ENCODE results near the gene ATG3. TPM values are rescaled to one million over a fixed set of nuclear protein-coding genes. Genes with fewer than 3 reads are reported as not detected.

ATG3 gene
- total RNA-seq, 2 experiments from 2014 or later: 84.6 to 109 TPM

DNA sequence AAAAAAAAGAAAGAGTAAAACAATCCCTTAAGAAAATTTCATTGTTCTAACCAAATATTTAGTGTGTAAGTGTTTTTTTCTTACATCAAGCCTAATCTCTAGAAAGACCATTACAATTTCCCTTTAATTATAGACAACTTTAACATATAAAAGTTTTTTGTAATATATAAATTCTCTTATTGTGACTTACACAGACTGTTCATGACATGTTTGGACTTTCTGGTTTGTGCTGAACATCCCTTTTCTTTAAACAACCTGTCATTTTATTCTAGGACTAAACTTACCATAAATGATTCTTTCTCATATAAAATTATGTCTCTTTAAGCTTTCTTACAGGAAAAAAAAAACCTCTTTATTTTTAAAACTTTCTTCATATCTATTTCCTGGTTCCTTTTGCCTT is 49.4 kb downstream of the ATG3 start:
- ChIA-PET CTCF (ENCODE audit: unreplicated experiment) (no interaction called here), POLR2A (interaction anchor here (0.9 to 1.0 kb wide), 2 partner anchors 48 to 191 kb away, joined by 3 read pairs; no protein-coding TSS in a partner anchor)
- Histone ChIP-seq H2AFZ (ENCODE audit: low read length) (no peak overlapping the region), H3K4me2 (ENCODE audit: low read length) (no peak overlapping the region), H3K27ac (ENCODE audit: low read depth, low read length, poor library complexity, severe bottlenecking) (no peak overlapping the region), H4K20me1 (ENCODE audit: insufficient read depth, low read length) (no peaks in the 10 kb centered on the region), H3K9me2 (ENCODE audit: insufficient read depth, low read length) (no peaks in the 10 kb centered on the region), H3K4me3 (ENCODE audit: low read depth, low read length, poor library complexity, severe bottlenecking) (no peak overlapping the region), H3K9me3 (ENCODE audit: low read length) (peaks cover 51% of the 10 kb centered on the region), H3K36me3 (ENCODE audit: insufficient read depth, low read length) (peaks cover 4% of the 10 kb centered on the region; the same call in 1 of the 2 replicates), H3K79me2 (ENCODE audit: insufficient read depth, low read depth, low read length) (no peaks in the 10 kb centered on the region), H3K4me1 (ENCODE audit: insufficient read depth, low read length, poor library complexity, severe bottlenecking) (peaks cover 2% of the 10 kb centered on the region)
- DNase-seq (ENCODE audit: low spot score): peak; percentile 61
- no TSS peak for BruUV-seq (replicated peaks)
- intact Hi-C loops (cut with micrococcal nuclease; ENCODE audit: unreplicated experiment): no loop called here
- TF ChIP-seq EZH2phosphoT487 (IDR thresholded peaks at IDR 0.05; ENCODE audit: borderline replicate concordance, low read depth, low read length): no peak
- TF ChIP-seq, protein P1, sequence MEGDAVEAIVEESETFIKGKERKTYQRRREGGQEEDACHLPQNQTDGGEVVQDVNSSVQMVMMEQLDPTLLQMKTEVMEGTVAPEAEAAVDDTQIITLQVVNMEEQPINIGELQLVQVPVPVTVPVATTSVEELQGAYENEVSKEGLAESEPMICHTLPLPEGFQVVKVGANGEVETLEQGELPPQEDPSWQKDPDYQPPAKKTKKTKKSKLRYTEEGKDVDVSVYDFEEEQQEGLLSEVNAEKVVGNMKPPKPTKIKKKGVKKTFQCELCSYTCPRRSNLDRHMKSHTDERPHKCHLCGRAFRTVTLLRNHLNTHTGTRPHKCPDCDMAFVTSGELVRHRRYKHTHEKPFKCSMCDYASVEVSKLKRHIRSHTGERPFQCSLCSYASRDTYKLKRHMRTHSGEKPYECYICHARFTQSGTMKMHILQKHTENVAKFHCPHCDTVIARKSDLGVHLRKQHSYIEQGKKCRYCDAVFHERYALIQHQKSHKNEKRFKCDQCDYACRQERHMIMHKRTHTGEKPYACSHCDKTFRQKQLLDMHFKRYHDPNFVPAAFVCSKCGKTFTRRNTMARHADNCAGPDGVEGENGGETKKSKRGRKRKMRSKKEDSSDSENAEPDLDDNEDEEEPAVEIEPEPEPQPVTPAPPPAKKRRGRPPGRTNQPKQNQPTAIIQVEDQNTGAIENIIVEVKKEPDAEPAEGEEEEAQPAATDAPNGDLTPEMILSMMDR (conservative IDR thresholded peaks at IDR 0.05; ENCODE audit: low read length): no peak

DNA sequence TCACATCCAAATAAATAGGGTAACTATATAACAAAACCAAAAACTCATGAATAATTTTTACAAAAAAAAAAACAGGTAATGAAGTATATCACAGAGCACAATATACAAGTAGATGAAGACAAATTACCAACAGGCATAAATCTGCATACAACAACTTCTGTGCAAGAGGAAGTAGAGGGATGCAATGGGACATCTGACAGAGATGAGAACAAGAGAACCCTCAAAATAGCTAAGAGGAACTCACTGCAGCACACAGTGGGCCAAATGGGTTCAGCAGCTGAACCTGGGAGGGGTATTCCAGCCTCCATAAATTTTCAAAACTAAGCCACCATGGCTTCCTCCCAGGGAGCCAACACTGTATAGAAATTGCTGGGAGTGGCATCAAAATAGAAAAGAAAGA is 52.9 kb downstream of the ATG3 start:
- Histone ChIP-seq H2AFZ (ENCODE audit: low read length) (no peak overlapping the region), H3K36me3 (ENCODE audit: insufficient read depth, low read length) (peaks cover 4% of the 10 kb centered on the region; the same call in 1 of the 2 replicates), H3K4me2 (ENCODE audit: low read length) (no peak overlapping the region), H3K4me3 (ENCODE audit: low read depth, low read length, poor library complexity, severe bottlenecking) (no peak overlapping the region), H3K9me2 (ENCODE audit: insufficient read depth, low read length) (no peaks in the 10 kb centered on the region), H3K9me3 (ENCODE audit: low read length) (peaks cover 33% of the 10 kb centered on the region), H3K79me2 (ENCODE audit: insufficient read depth, low read depth, low read length) (no peaks in the 10 kb centered on the region), H3K27ac (ENCODE audit: low read depth, low read length, poor library complexity, severe bottlenecking) (no peak overlapping the region), H3K4me1 (ENCODE audit: insufficient read depth, low read length, poor library complexity, severe bottlenecking) (peaks cover 9% of the 10 kb centered on the region), H4K20me1 (ENCODE audit: insufficient read depth, low read length) (no peaks in the 10 kb centered on the region)
- intact Hi-C loops (cut with micrococcal nuclease; ENCODE audit: unreplicated experiment): no loop called here
- CTCF ChIA-PET (ENCODE audit: unreplicated experiment): no interaction called here
- no TSS peak for BruUV-seq (replicated peaks)
- DNase-seq (ENCODE audit: low spot score): no peak
- POLR2A ChIA-PET: interaction anchor here (1.5 to 3.0 kb wide), 2 partner anchors 10 to 66 kb away, joined by 3 to 17 read pairs; partner anchors contain the start of gene BTLA
- TF ChIP-seq, protein P1 (conservative IDR thresholded peaks at IDR 0.05; ENCODE audit: low read length): no peak
- no peak for TF ChIP-seq EZH2phosphoT487 (IDR thresholded peaks at IDR 0.05; ENCODE audit: borderline replicate concordance, low read depth, low read length)

GRCh38 chr3:112508261-112508660 is 53.5 kb downstream of the ATG3 start:
- no peak overlapping the region for H3K4me3 ChIP-seq (ENCODE audit: low read depth, low read length, poor library complexity, severe bottlenecking)
- H2AFZ ChIP-seq (ENCODE audit: low read length): no peak overlapping the region
- ChIA-PET CTCF (ENCODE audit: unreplicated experiment) (no interaction called here), POLR2A (interaction anchor here (1.3 to 3.0 kb wide), 3 partner anchors 9 to 66 kb away, joined by 3 to 17 read pairs (median 5); partner anchors contain the start of gene BTLA)
- TF ChIP-seq EZH2phosphoT487 (IDR thresholded peaks at IDR 0.05; ENCODE audit: borderline replicate concordance, low read depth, low read length): no peak
- TF ChIP-seq, protein P1 (conservative IDR thresholded peaks at IDR 0.05; ENCODE audit: low read length): no peak
- H3K36me3 ChIP-seq (ENCODE audit: insufficient read depth, low read length): no peaks in the 10 kb centered on the region; the same call in 1 of the 2 replicates
- H3K79me2 ChIP-seq (ENCODE audit: insufficient read depth, low read depth, low read length): no peaks in the 10 kb centered on the region
- intact Hi-C loops (cut with micrococcal nuclease; ENCODE audit: unreplicated experiment): no loop called here
- no peak overlapping the region for H3K4me2 ChIP-seq (ENCODE audit: low read length)
- no peak for DNase-seq (ENCODE audit: low spot score)
- no peak overlapping the region for H3K27ac ChIP-seq (ENCODE audit: low read depth, low read length, poor library complexity, severe bottlenecking)
- no peaks in the 10 kb centered on the region for H3K9me2 ChIP-seq (ENCODE audit: insufficient read depth, low read length)
- H3K9me3 ChIP-seq (ENCODE audit: low read length): peaks cover 27% of the 10 kb centered on the region
- H4K20me1 ChIP-seq (ENCODE audit: insufficient read depth, low read length): no peaks in the 10 kb centered on the region
- H3K4me1 ChIP-seq (ENCODE audit: insufficient read depth, low read length, poor library complexity, severe bottlenecking): peaks cover 11% of the 10 kb centered on the region
- no TSS peak for BruUV-seq (replicated peaks)
